Activated CD8-positive, alpha-beta memory T cell treated with anti-CD3 and anti-CD28 coated beads for 36 hours (primary cell): ENCODE results near the gene ACVR2A. TPM values are rescaled to one million over a fixed set of nuclear protein-coding genes. Genes with fewer than 3 reads are reported as not detected.

Experiments used
- total RNA-seq, 2 experiments: library from RNA; stranded (reverse); gene quantifications; one replicate each; pipeline ENCODE4 v1.2.3, GENCODE V29; 2021

ACVR2A gene
- total RNA-seq, 2 experiments from 2014 or later: 1.4 TPM

Other genes with a start within 250 kb of the ACVR2A start
- 10 to 100 TPM; 32.0 to 32.5 TPM for gene ORC4, start 175.7 kb downstream of the ACVR2A start, total RNA-seq
- 10 to 100 TPM; 13.6 to 18.5 TPM for gene MBD5, start 176.1 kb downstream of the ACVR2A start, total RNA-seq